HG02973 (cell line): ENCODE results near the gene LRRC72.
"Not testable (repeated sequence)": the region's sequence is repeated elsewhere in the genome, so short reads cannot be mapped to it uniquely, and the experiment has no call there.

Experiments used
- ATAC-seq: cut with Tn5 transposase; IDR thresholded peaks from one replicate; pipeline ENCODE4 v1.9.1; 2021; ENCODE audit warnings: moderate library complexity; ENCODE audit not compliant: unreplicated experiment

Gene LRRC72

GRCh38 chr7:16524332-16524731 is 2.3 kb upstream of the LRRC72 start:
- no peak for ATAC-seq

GRCh38 chr7:16528520-16528919 is 1.9 kb downstream of the LRRC72 start:
- ATAC-seq, result no peak

- no peak for ATAC-seq
Observed at GRCh38 chr7:16529697-16530096, 3.1 kb downstream of the LRRC72 start.

GRCh38 chr7:16531707-16532106 is 5.1 kb downstream of the LRRC72 start:
- no peak for ATAC-seq

- no peak for ATAC-seq
Observed at GRCh38 chr7:16532272-16532671, 5.6 kb downstream of the LRRC72 start.

- ATAC-seq, result no peak
Observed at GRCh38 chr7:16535500-16535899, 8.9 kb downstream of the LRRC72 start.

- ATAC-seq, result not testable (repeated sequence)
Observed at GRCh38 chr7:16540559-16540958, 13.9 kb downstream of the LRRC72 start.

GRCh38 chr7:16542401-16542800 is 15.8 kb downstream of the LRRC72 start:
- ATAC-seq, result no peak

GRCh38 chr7:16543456-16543855 is 16.8 kb downstream of the LRRC72 start:
- ATAC-seq, result no peak

GRCh38 chr7:16546921-16547505 is 20.4 kb downstream of the LRRC72 start:
- ATAC-seq, result no peak

- ATAC-seq, result no peak
Observed at GRCh38 chr7:16548428-16548827, 21.8 kb downstream of the LRRC72 start.

GRCh38 chr7:16550671-16551070 is 24.0 kb downstream of the LRRC72 start:
- no peak for ATAC-seq

GRCh38 chr7:16554518-16555236 is 28.1 kb downstream of the LRRC72 start:
- no peak for ATAC-seq

GRCh38 chr7:16556359-16556758 is 29.7 kb downstream of the LRRC72 start:
- no peak for ATAC-seq

- ATAC-seq, result no peak
Observed at GRCh38 chr7:16558761-16559302, 32.2 kb downstream of the LRRC72 start.

- no peak for ATAC-seq
Observed at GRCh38 chr7:16559497-16560179, 33.0 kb downstream of the LRRC72 start.

- ATAC-seq, result no peak
Observed at GRCh38 chr7:16561943-16562342, 35.3 kb downstream of the LRRC72 start.

GRCh38 chr7:16562456-16563220 is 36.0 kb downstream of the LRRC72 start:
- ATAC-seq, result no peak

- peak; percentile 88 for ATAC-seq
Observed at GRCh38 chr7:16563281-16564022, 36.8 kb downstream of the LRRC72 start.

- ATAC-seq, result peak; percentile 40
Observed at GRCh38 chr7:16564023-16564380, 37.4 kb downstream of the LRRC72 start.
